Activated naive CD4-positive, alpha-beta T cell treated with anti-CD3 and anti-CD28 coated beads, Interleukin-2, amount 10 ng/mL, durations not matched to agents 7 days and 5 days (primary cell): ENCODE results near the gene PLIN3.
"Not testable (repeated sequence)": the region's sequence is repeated elsewhere in the genome, so short reads cannot be mapped to it uniquely, and the experiment has no call there.

ENCODE experiments used
- CTCF ChIA-PET: fragments of 350-600 bp; sonication (Branson Sonifier 250); formaldehyde crosslinking; loops from one replicate; lab custom pipeline; 2021; ENCODE audit warnings: antibody characterized with exemption; lab: Charles Lee
- DNase-seq: peaks from one replicate; pipeline ENCODE4 v3.0.0-alpha.2; 2020
- H3K27ac Mint-ChIP-seq: one replicate; pipeline ENCODE4 v1.8.0; 2021; ENCODE audit warnings: mild to moderate bottlenecking, moderate library complexity, mixed read lengths
- H3K27me3 Mint-ChIP-seq: one replicate; pipeline ENCODE4 v1.8.0; 2021; ENCODE audit warnings: mild to moderate bottlenecking, mixed read lengths
- H3K36me3 Mint-ChIP-seq: one replicate; pipeline ENCODE4 v1.8.0; 2021; ENCODE audit warnings: mixed read lengths
- H3K4me1 Mint-ChIP-seq: one replicate; pipeline ENCODE4 v1.8.0; 2021; ENCODE audit warnings: mixed read lengths
- H3K4me3 Mint-ChIP-seq: one replicate; pipeline ENCODE4 v1.8.0; 2021; ENCODE audit warnings: mild to moderate bottlenecking, moderate library complexity, mixed read lengths
- H3K9me3 Mint-ChIP-seq: one replicate; pipeline ENCODE4 v1.8.0; 2021; ENCODE audit warnings: mixed read lengths

PLIN3 gene

GRCh38 chr19:4821265-4821664 is 46.2 kb downstream of the PLIN3 start:
- no peaks in the 10 kb centered on the region for H3K9me3 Mint-ChIP-seq
- peaks cover 22% of the 10 kb centered on the region for H3K36me3 Mint-ChIP-seq
- H3K4me3 Mint-ChIP-seq = no peak overlapping the region
- H3K27ac Mint-ChIP-seq = no peak overlapping the region
- CTCF ChIA-PET = interaction anchor here (2.5 kb wide), 1 partner anchor 11 kb away, joined by 11 read pairs; no protein-coding TSS in a partner anchor
- no peak for DNase-seq
- H3K4me1 Mint-ChIP-seq = no peaks in the 10 kb centered on the region
- no peaks in the 10 kb centered on the region for H3K27me3 Mint-ChIP-seq

GRCh38 chr19:4817467-4818277 is 49.8 kb downstream of the PLIN3 start:
- CTCF ChIA-PET = interaction anchor here (0.7 to 2.4 kb wide), 4 partner anchors 8 to 93 kb away, joined by 3 to 13 read pairs (median 4); no protein-coding TSS in a partner anchor
- no peak overlapping the region for H3K4me3 Mint-ChIP-seq
- no peak overlapping the region for H3K27ac Mint-ChIP-seq
- no peak for DNase-seq
- peaks cover 22% of the 10 kb centered on the region for H3K36me3 Mint-ChIP-seq
- no peaks in the 10 kb centered on the region for H3K27me3 Mint-ChIP-seq
- H3K9me3 Mint-ChIP-seq = no peaks in the 10 kb centered on the region
- H3K4me1 Mint-ChIP-seq = peaks cover 12% of the 10 kb centered on the region

- no peak overlapping the region for H3K27ac Mint-ChIP-seq
- H3K4me3 Mint-ChIP-seq = no peak overlapping the region
- CTCF ChIA-PET = interaction anchor here (0.7 to 2.4 kb wide), 3 partner anchors 8 to 94 kb away, joined by 3 to 13 read pairs (median 3); no protein-coding TSS in a partner anchor
- H3K27me3 Mint-ChIP-seq = peaks cover under 1% of the 10 kb centered on the region
- no peak for DNase-seq
- peaks cover 22% of the 10 kb centered on the region for H3K36me3 Mint-ChIP-seq
- peaks cover 12% of the 10 kb centered on the region for H3K4me1 Mint-ChIP-seq
- no peaks in the 10 kb centered on the region for H3K9me3 Mint-ChIP-seq
Observed at GRCh38 chr19:4816950-4817278, 50.6 kb downstream of the PLIN3 start.

GRCh38 chr19:4816202-4816949 is 51.1 kb downstream of the PLIN3 start:
- peaks cover 22% of the 10 kb centered on the region for H3K36me3 Mint-ChIP-seq
- H3K27me3 Mint-ChIP-seq = peaks cover 5% of the 10 kb centered on the region
- H3K27ac Mint-ChIP-seq = no peak overlapping the region
- peaks cover 15% of the 10 kb centered on the region for H3K4me1 Mint-ChIP-seq
- no peak overlapping the region for H3K4me3 Mint-ChIP-seq
- H3K9me3 Mint-ChIP-seq = no peaks in the 10 kb centered on the region
- CTCF ChIA-PET = interaction anchor here (0.7 to 0.8 kb wide), 2 partner anchors 12 to 94 kb away, joined by 3 read pairs; no protein-coding TSS in a partner anchor
- no peak for DNase-seq

- H3K27me3 Mint-ChIP-seq = peaks cover 5% of the 10 kb centered on the region
- peaks cover 20% of the 10 kb centered on the region for H3K36me3 Mint-ChIP-seq
- peak; percentile 85 for DNase-seq
- CTCF ChIA-PET = interaction anchor here (1.2 kb wide), 1 partner anchor 36 kb away, joined by 3 read pairs; no protein-coding TSS in a partner anchor
- no peaks in the 10 kb centered on the region for H3K9me3 Mint-ChIP-seq
- peak overlapping the region; percentile 59 for H3K27ac Mint-ChIP-seq
- peaks cover 15% of the 10 kb centered on the region for H3K4me1 Mint-ChIP-seq
- peak overlapping the region; percentile 16 for H3K4me3 Mint-ChIP-seq
Observed at GRCh38 chr19:4815426-4816201, 51.9 kb downstream of the PLIN3 start.

GRCh38 chr19:4814625-4815425 is 52.6 kb downstream of the PLIN3 start:
- DNase-seq = no peak
- peaks cover 5% of the 10 kb centered on the region for H3K27me3 Mint-ChIP-seq
- H3K4me1 Mint-ChIP-seq = peaks cover 15% of the 10 kb centered on the region
- no peak overlapping the region for H3K4me3 Mint-ChIP-seq
- no peaks in the 10 kb centered on the region for H3K9me3 Mint-ChIP-seq
- H3K36me3 Mint-ChIP-seq = peaks cover 20% of the 10 kb centered on the region
- CTCF ChIA-PET = interaction anchor here (0.8 to 1.2 kb wide), 2 partner anchors 37 to 40 kb away, joined by 3 read pairs; no protein-coding TSS in a partner anchor
- peak overlapping the region; percentile 59 for H3K27ac Mint-ChIP-seq

- H3K27ac Mint-ChIP-seq = peak overlapping the region; percentile 59
- H3K4me3 Mint-ChIP-seq = no peak overlapping the region
- DNase-seq = peak; percentile 93
- H3K4me1 Mint-ChIP-seq = peaks cover 17% of the 10 kb centered on the region
- CTCF ChIA-PET = interaction anchor here (0.8 to 4.9 kb wide), 12 partner anchors 11 to 221 kb away, joined by 3 to 141 read pairs (median 12); partner anchors contain the start of genes FEM1A and TICAM1
- H3K9me3 Mint-ChIP-seq = no peaks in the 10 kb centered on the region
- peaks cover 5% of the 10 kb centered on the region for H3K36me3 Mint-ChIP-seq
- peaks cover 5% of the 10 kb centered on the region for H3K27me3 Mint-ChIP-seq
Observed at GRCh38 chr19:4811328-4812131, 55.9 kb downstream of the PLIN3 start.

GRCh38 chr19:4807188-4807587 is 60.3 kb downstream of the PLIN3 start:
- CTCF ChIA-PET = interaction anchor here (0.6 to 4.9 kb wide), 3 partner anchors 25 to 111 kb away, joined by 3 to 141 read pairs (median 3); no protein-coding TSS in a partner anchor
- Mint-ChIP-seq H3K27me3 (peaks cover 5% of the 10 kb centered on the region), H3K36me3 (no peaks in the 10 kb centered on the region), H3K4me3 (no peak overlapping the region), H3K27ac (no peak overlapping the region), H3K4me1 (peaks cover 7% of the 10 kb centered on the region), H3K9me3 (no peaks in the 10 kb centered on the region)
- no peak for DNase-seq

GRCh38 chr19:4806384-4806783 is 61.1 kb downstream of the PLIN3 start:
- CTCF ChIA-PET = interaction anchor here (0.8 to 4.9 kb wide), 4 partner anchors 45 to 111 kb away, joined by 3 to 141 read pairs (median 7); no protein-coding TSS in a partner anchor
- peaks cover 4% of the 10 kb centered on the region for H3K4me1 Mint-ChIP-seq
- H3K27ac Mint-ChIP-seq = no peak overlapping the region
- H3K27me3 Mint-ChIP-seq = no peaks in the 10 kb centered on the region
- no peak for DNase-seq
- no peaks in the 10 kb centered on the region for H3K9me3 Mint-ChIP-seq
- no peaks in the 10 kb centered on the region for H3K36me3 Mint-ChIP-seq
- H3K4me3 Mint-ChIP-seq = no peak overlapping the region

GRCh38 chr19:4805140-4805539 is 62.3 kb downstream of the PLIN3 start:
- CTCF ChIA-PET = interaction anchor here (1.1 to 2.4 kb wide), 8 partner anchors 46 to 226 kb away, joined by 3 to 9 read pairs (median 4); no protein-coding TSS in a partner anchor
- H3K9me3 Mint-ChIP-seq, H3K4me1 Mint-ChIP-seq, H3K4me3 Mint-ChIP-seq, H3K27ac Mint-ChIP-seq, DNase-seq, H3K27me3 Mint-ChIP-seq, H3K36me3 Mint-ChIP-seq: not testable (repeated sequence)

GRCh38 chr19:4803736-4804695 is 63.5 kb downstream of the PLIN3 start:
- no peak overlapping the region for H3K4me3 Mint-ChIP-seq
- no peaks in the 10 kb centered on the region for H3K36me3 Mint-ChIP-seq

More at GRCh38 chr19:4803736-4804695, 63.5 kb downstream of the PLIN3 start:
- Mint-ChIP-seq H3K27ac (no peak overlapping the region), H3K9me3 (no peaks in the 10 kb centered on the region), H3K27me3 (no peaks in the 10 kb centered on the region), H3K4me1 (peaks cover 2% of the 10 kb centered on the region)
- DNase-seq = peak; percentile 75
- CTCF ChIA-PET = interaction anchor here (0.5 to 2.4 kb wide), 12 partner anchors 42 to 227 kb away, joined by 3 to 9 read pairs (median 4); partner anchors contain the start of gene PLIN3
